Parathyroid adenoma (tissue), 2 donors: Measurements from ENCODE around the gene PPCDC.

ENCODE experiments used
- H2AFZ ChIP-seq: fragments of 300-600 bp; sonication (generic); one replicate; pipeline ENCODE4 v1.7.0; 2017; ENCODE audit warnings: antibody characterized with exemption, mild to moderate bottlenecking
- H3K27ac ChIP-seq: fragments of 300-600 bp; sonication (generic); one replicate; pipeline ENCODE4 v1.7.0; 2017
- H3K27me3 ChIP-seq: fragments of 300-600 bp; sonication (generic); one replicate; pipeline ENCODE4 v1.7.0; 2017; ENCODE audit warnings: low read length; ENCODE audit not compliant: control insufficient read depth, insufficient read depth
- H3K36me3 ChIP-seq: fragments of 300-600 bp; sonication (generic); one replicate; pipeline ENCODE4 v1.7.0; 2017; ENCODE audit warnings: low read length; ENCODE audit not compliant: control insufficient read depth, insufficient read depth
- H3K4me1 ChIP-seq: fragments of 300-600 bp; sonication (generic); one replicate; pipeline ENCODE4 v1.7.0; 2017; ENCODE audit warnings: control low read depth
- H3K4me2 ChIP-seq: fragments of 300-600 bp; sonication (generic); one replicate; pipeline ENCODE4 v1.7.0; 2017; ENCODE audit warnings: low read length
- H3K4me3 ChIP-seq: fragments of 300-600 bp; sonication (generic); one replicate; pipeline ENCODE4 v1.7.0; 2017; ENCODE audit warnings: low read depth, low read length
- H3K79me2 ChIP-seq: fragments of 300-600 bp; sonication (generic); one replicate; pipeline ENCODE4 v1.7.0; 2017; ENCODE audit warnings: control low read depth
- H3K9ac ChIP-seq: fragments of 300-600 bp; sonication (generic); one replicate; pipeline ENCODE4 v1.7.0; 2017; ENCODE audit warnings: mild to moderate bottlenecking
- H3K9me3 ChIP-seq: fragments of 300-600 bp; sonication (generic); one replicate; pipeline ENCODE4 v1.7.0; 2017; ENCODE audit warnings: low read length; ENCODE audit not compliant: control insufficient read depth
- CTCF ChIP-seq: fragments of 300-600 bp; sonication (generic); IDR thresholded peaks from one replicate; pipeline ENCODE4 v1.7.0; 2017; ENCODE audit warnings: antibody characterized with exemption, mild to moderate bottlenecking
- donor health status: primary hyperparathyroidism.

PPCDC gene

DNA sequence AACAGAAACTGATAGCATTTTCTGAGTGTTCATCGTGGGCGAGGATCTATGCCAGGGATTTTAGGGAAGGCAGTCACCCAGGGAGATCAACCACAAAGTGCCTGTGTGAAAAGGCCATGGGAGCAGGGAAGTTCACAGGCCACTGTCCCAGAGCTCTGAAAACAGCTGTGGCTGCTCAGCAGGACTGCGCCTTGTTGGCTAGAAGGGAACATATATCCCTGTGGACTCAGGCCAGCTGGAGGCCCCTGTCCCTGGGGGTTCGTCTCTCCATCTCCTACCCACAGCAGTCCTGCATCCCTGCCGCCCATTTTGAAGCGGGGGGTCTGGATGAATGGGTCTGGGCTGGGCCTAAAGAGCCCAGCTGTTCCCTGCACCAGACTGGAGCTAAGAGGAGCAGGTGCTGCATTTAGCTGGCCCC is 27.8 kb downstream of the PPCDC start:
- no peaks in the 10 kb centered on the region for H3K27me3 ChIP-seq
- H3K4me3 ChIP-seq, result no peak overlapping the region
- H2AFZ ChIP-seq, result no peak overlapping the region
- TF ChIP-seq CTCF, result no peak
- no peak overlapping the region for H3K27ac ChIP-seq
- no peaks in the 10 kb centered on the region for H3K79me2 ChIP-seq
- H3K4me1 ChIP-seq, result peaks cover 30% of the 10 kb centered on the region
- no peaks in the 10 kb centered on the region for H3K36me3 ChIP-seq
- no peak overlapping the region for H3K4me2 ChIP-seq
- H3K9ac ChIP-seq, result no peak overlapping the region
- no peaks in the 10 kb centered on the region for H3K9me3 ChIP-seq

DNA sequence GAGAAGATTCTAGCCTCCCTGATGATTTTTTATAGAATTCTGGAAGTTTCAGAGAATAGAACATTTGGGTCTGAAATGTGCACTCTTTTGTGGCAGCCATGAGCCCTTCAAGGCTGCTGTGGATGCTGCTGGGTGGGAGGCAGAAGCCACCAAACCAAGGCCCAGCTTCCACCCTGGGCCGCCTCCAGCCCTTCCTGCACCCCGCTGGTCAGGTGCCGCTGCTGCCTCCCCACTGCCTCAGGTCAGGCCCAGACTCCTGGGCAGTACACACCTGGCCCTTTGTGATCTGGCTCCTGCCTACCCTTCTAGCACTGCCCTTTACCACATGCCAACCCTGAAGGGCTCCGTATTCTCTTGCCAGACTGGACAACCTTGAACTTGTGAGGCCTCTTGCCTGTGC is 28.3 kb downstream of the PPCDC start:
- peaks cover 24% of the 10 kb centered on the region for H3K4me1 ChIP-seq
- H3K9ac ChIP-seq, result no peak overlapping the region
- no peaks in the 10 kb centered on the region for H3K9me3 ChIP-seq
- no peaks in the 10 kb centered on the region for H3K79me2 ChIP-seq
- H3K4me2 ChIP-seq, result no peak overlapping the region
- H3K27ac ChIP-seq, result no peak overlapping the region
- no peaks in the 10 kb centered on the region for H3K36me3 ChIP-seq
- H3K4me3 ChIP-seq, result no peak overlapping the region
- H3K27me3 ChIP-seq, result no peaks in the 10 kb centered on the region
- TF ChIP-seq CTCF, result no peak
- H2AFZ ChIP-seq, result no peak overlapping the region

DNA sequence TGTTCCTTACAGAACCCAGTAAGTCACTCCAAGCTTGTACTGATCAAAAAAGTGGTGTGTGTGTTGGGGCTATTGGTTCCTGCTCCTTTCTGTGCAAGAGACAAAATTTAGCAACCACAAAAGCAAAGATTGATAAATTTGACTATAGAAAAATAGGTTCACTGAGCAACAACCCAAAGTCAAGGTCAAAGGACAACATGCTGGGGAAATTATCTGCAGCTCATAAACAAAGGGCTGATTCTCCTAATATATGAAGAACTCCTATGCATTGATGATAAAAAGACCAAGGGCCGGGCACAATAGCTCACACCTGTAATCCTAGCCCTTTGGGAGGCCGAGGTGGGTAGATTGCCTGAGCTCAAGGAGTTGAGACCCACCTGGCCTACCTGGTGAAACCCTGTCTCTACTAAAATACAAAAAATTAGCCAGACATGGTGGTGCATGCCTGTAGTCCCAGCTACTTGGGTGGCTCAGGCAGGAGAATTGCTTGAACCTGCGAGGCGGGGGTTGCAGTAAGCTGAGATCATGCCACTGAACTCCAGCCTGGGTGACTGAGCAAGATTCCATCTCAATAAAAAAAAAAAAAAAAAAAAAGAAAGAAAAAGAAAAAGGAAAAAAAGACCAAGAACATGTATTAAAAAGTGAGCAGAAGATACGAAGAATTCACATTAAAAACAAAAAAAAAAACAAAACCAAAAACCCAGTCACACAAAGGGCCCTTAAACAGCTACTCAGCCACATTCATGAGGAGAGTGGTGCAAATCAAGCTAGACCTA is 29.8 kb downstream of the PPCDC start:
- Histone ChIP-seq H3K9ac (no peak overlapping the region), H2AFZ (no peak overlapping the region), H3K79me2 (no peaks in the 10 kb centered on the region), H3K36me3 (no peaks in the 10 kb centered on the region), H3K4me3 (no peak overlapping the region), H3K4me2 (no peak overlapping the region), H3K4me1 (peaks cover 13% of the 10 kb centered on the region), H3K27ac (no peak overlapping the region), H3K9me3 (no peaks in the 10 kb centered on the region), H3K27me3 (no peaks in the 10 kb centered on the region)
- no peak for TF ChIP-seq CTCF

GRCh38 chr15:75053748-75054125 is 30.3 kb downstream of the PPCDC start:
- no peak for TF ChIP-seq CTCF
- H2AFZ ChIP-seq, result no peak overlapping the region
- H3K36me3 ChIP-seq, result no peaks in the 10 kb centered on the region
- H3K4me2 ChIP-seq, result no peak overlapping the region
- peaks cover 13% of the 10 kb centered on the region for H3K4me1 ChIP-seq
- no peaks in the 10 kb centered on the region for H3K9me3 ChIP-seq
- H3K4me3 ChIP-seq, result no peak overlapping the region
- no peak overlapping the region for H3K9ac ChIP-seq
- H3K27ac ChIP-seq, result no peak overlapping the region
- no peaks in the 10 kb centered on the region for H3K79me2 ChIP-seq
- no peaks in the 10 kb centered on the region for H3K27me3 ChIP-seq
